Esophagus squamous epithelium (tissue), 5 donors: ENCODE measurements around the gene AKNAD1. TPM values are rescaled to one million over a fixed set of nuclear protein-coding genes. Genes with fewer than 3 reads are reported as not detected.
A peak's percentile ranks its signal among the peaks of the same experiment; 100 is the strongest.

Source experiments
- DNase-seq: peaks from one replicate; lab custom pipeline; 2025; lab: John Stamatoyannopoulos, UW
- H3K27ac ChIP-seq, 4 donors: fragments of 200-600 bp; sonication (generic); one replicate each; pipeline ENCODE4 v1.5.1; 2016 to 2019; ENCODE audit warnings: mild to moderate bottlenecking in 1 of 4
- H3K27me3 ChIP-seq, 4 donors: fragments of 200-600 bp; sonication (generic); 1 replicate in 3 of 4; 2 replicates in 1 of 4; pipeline versions ENCODE4 v1.5.1 to v1.6.0; 2017 to 2021; ENCODE audit warnings: antibody characterized with exemption in 1 of 4
- H3K36me3 ChIP-seq, 3 donors: fragments of 200-600 bp; sonication (generic); one replicate each; pipeline ENCODE4 v1.5.1; 2016 to 2019
- H3K4me1 ChIP-seq, 3 donors: fragments of 200-600 bp; sonication (generic); one replicate each; pipeline ENCODE4 v1.5.1; 2017 to 2019
- H3K4me3 ChIP-seq, 4 donors: fragments of 200-600 bp; sonication (generic); 1 replicate in 3 of 4; 2 replicates in 1 of 4; pipeline ENCODE4 v1.5.1; 2016 to 2019; ENCODE audit warnings: mild to moderate bottlenecking in 2 of 4, moderate library complexity in 1 of 4
- H3K9me3 ChIP-seq, 3 donors: fragments of 200-600 bp; sonication (generic); one replicate each; pipeline ENCODE4 v1.5.1; 2016 to 2019
- CTCF ChIP-seq, 6 experiments: fragments of 450-650 bp in 4 of 6; fragments of 200-600 bp in 2 of 6; sonication (generic) in 2 of 6; IDR thresholded peaks; one replicate each; pipeline ENCODE4 v1.5.1; 2016 to 2019; ENCODE audit warnings: antibody characterized with exemption in 6 of 6, mild to moderate bottlenecking in 4 of 6, moderate library complexity in 4 of 6
- POLR2A ChIP-seq, 4 donors: fragments of 450-650 bp; IDR thresholded peaks; one replicate each; pipeline ENCODE4 v1.6.1; 2017; ENCODE audit warnings: antibody characterized with exemption in 4 of 4, mild to moderate bottlenecking in 4 of 4, moderate library complexity in 3 of 4
- WGBS, 2 donors: methylation state at CpG; one replicate each; pipeline ENCODE4 v1.1.5; 2018; 5-methylcytosine and 5-hydroxymethylcytosine counted together
- intact Hi-C: fragments of 100-400 bp; cut with DNase I; formaldehyde crosslinking; loops from one replicate; pipeline ENCODE4 v1.15.0; 2022
- total RNA-seq, 4 donors: library from RNA; depleted of rRNA; stranded (reverse); fragments of >200 nt; gene quantifications; one replicate each; pipeline ENCODE4 v1.1.0, GENCODE V29; 2016
- donor health status: DM: yes; HTN: yes; CAD: no.

AKNAD1 gene
- total RNA-seq, 4 donors from 2014 or later = 0.09 to 4.8 (median 2.6) TPM; not detected in 1

- Histone ChIP-seq H3K36me3 (no peaks in the 10 kb centered on the region), H3K4me3 (no peak overlapping the region), H3K27ac (no peak overlapping the region), H3K4me1 (peaks cover 0 to 5% (median 0%) of the 10 kb centered on the region in 3 donors), H3K9me3 (no peaks in the 10 kb centered on the region), H3K27me3 (no peaks in the 10 kb centered on the region)
- 24 to 39% methylated on average over 3 of the region's 3 CpGs for WGBS, 2 donors
- intact Hi-C loops = no loop called here
- TF ChIP-seq CTCF (IDR thresholded peaks at IDR 0.05) (no peak), POLR2A (IDR thresholded peaks at IDR 0.05) (no peak)
- DNase-seq = no peak
These were observed 2.5 kb downstream of the AKNAD1 start for GRCh38 chr1:108854221-108855019.

DNA sequence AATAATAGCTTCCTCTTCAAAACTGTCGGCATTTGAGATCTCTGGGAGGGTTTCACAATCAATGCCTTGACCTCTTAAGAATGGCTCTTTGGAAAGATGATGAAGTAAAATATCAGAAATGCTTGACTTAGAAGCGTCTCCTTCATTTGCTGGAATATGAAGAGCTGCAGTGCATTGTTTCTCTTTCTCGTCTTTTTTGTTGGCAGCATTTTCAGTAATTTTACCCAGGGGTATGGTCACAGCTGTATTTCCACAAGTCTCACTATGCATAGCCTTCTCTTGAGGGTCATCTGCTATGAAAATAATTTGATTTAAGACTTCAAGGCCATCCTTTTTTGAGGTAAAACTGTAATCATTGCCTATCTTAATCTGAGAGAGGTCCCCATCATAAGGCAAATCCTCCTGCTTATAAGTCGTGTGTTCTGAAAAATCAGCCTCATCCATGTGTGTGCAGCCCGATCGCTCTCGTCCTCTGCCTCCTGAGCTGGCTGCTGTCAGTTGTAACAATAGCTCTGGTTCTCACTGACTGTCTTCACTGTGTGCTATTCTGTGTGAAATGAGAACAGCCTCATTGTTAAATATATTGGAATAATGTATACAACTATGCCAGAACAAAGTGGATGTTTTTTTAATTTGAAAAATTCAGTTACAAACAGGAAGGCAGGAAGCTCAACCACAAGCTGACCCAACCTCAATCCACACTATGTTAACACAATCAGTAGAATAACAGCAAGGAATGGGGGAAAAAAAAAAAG lies 4.5 kb downstream of the AKNAD1 start:
- Histone ChIP-seq H3K9me3 (no peaks in the 10 kb centered on the region), H3K4me1 (peaks cover 0 to 5% (median 0%) of the 10 kb centered on the region in 3 donors), H3K36me3 (no peaks in the 10 kb centered on the region), H3K27ac (peak overlapping the region in 2 of 4 donors; percentile 57 to 71), H3K4me3 (peak overlapping the region in 1 of 4 donors; percentile 12), H3K27me3 (no peaks in the 10 kb centered on the region)
- intact Hi-C loops = no loop called here
- DNase-seq = no peak
- WGBS, 2 donors = 51% methylated on average over 7 of the region's 7 CpGs
- TF ChIP-seq CTCF (IDR thresholded peaks at IDR 0.05) (no peak), POLR2A (IDR thresholded peaks at IDR 0.05) (no peak)

- TF ChIP-seq CTCF (IDR thresholded peaks at IDR 0.05) (no peak), POLR2A (IDR thresholded peaks at IDR 0.05) (no peak)
- DNase-seq = no peak
- no peaks in the 10 kb centered on the region for H3K27me3 ChIP-seq
- intact Hi-C loops = no loop called here
- no peaks in the 10 kb centered on the region for H3K9me3 ChIP-seq
- 72 to 74% methylated on average over 4 of the region's 4 CpGs for WGBS, 2 donors
- H3K4me1 ChIP-seq = peaks cover 0 to 8% (median 2%) of the 10 kb centered on the region in 3 donors
- no peak overlapping the region for H3K4me3 ChIP-seq
- H3K27ac ChIP-seq = peak overlapping the region in 3 of 4 donors; percentile 17 to 57 (median 40)
- H3K36me3 ChIP-seq = no peaks in the 10 kb centered on the region
These were observed 5.3 kb downstream of the AKNAD1 start for GRCh38 chr1:108851567-108851966.

- Histone ChIP-seq H3K27ac (peak overlapping the region in 3 of 4 donors; percentile 17 to 57 (median 40)), H3K9me3 (no peaks in the 10 kb centered on the region), H3K4me3 (no peak overlapping the region), H3K4me1 (peaks cover 0 to 15% (median 6%) of the 10 kb centered on the region in 3 donors), H3K36me3 (no peaks in the 10 kb centered on the region), H3K27me3 (no peaks in the 10 kb centered on the region)
- TF ChIP-seq CTCF (IDR thresholded peaks at IDR 0.05) (no peak), POLR2A (IDR thresholded peaks at IDR 0.05) (no peak)
- WGBS, 2 donors = 89 to 92% methylated on average over 7 of the region's 7 CpGs
- intact Hi-C loops = no loop called here
- no peak for DNase-seq
These were observed 6.0 kb downstream of the AKNAD1 start for GRCh38 chr1:108850929-108851328.

GRCh38 chr1:108848806-108849205 lies 8.1 kb downstream of the AKNAD1 start:
- intact Hi-C loops = no loop called here
- H3K4me1 ChIP-seq = peaks cover 0 to 27% (median 13%) of the 10 kb centered on the region in 3 donors
- TF ChIP-seq POLR2A (IDR thresholded peaks at IDR 0.05) = no peak
- TF ChIP-seq CTCF (IDR thresholded peaks at IDR 0.05) = no peak

More at GRCh38 chr1:108848806-108849205, 8.1 kb downstream of the AKNAD1 start:
- DNase-seq = no peak
- no peaks in the 10 kb centered on the region for H3K9me3 ChIP-seq
- H3K36me3 ChIP-seq = no peaks in the 10 kb centered on the region
- H3K27ac ChIP-seq = no peak overlapping the region
- no peak overlapping the region for H3K4me3 ChIP-seq
- no peaks in the 10 kb centered on the region for H3K27me3 ChIP-seq
